Islet of Langerhans (tissue), 1 donor: ENCODE results near the gene OR5AK2.
"Not testable (repeated sequence)": the region's sequence is repeated elsewhere in the genome, so short reads cannot be mapped to it uniquely, and the experiment has no call there.

ENCODE experiments used
- FAIRE-seq: peaks from one replicate; lab custom pipeline; 2011; peaks lifted over from hg19 to GRCh38; lab: Jason Lieb, UNC

Gene OR5AK2, protein sequence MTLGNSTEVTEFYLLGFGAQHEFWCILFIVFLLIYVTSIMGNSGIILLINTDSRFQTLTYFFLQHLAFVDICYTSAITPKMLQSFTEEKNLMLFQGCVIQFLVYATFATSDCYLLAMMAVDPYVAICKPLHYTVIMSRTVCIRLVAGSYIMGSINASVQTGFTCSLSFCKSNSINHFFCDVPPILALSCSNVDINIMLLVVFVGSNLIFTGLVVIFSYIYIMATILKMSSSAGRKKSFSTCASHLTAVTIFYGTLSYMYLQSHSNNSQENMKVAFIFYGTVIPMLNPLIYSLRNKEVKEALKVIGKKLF

DNA sequence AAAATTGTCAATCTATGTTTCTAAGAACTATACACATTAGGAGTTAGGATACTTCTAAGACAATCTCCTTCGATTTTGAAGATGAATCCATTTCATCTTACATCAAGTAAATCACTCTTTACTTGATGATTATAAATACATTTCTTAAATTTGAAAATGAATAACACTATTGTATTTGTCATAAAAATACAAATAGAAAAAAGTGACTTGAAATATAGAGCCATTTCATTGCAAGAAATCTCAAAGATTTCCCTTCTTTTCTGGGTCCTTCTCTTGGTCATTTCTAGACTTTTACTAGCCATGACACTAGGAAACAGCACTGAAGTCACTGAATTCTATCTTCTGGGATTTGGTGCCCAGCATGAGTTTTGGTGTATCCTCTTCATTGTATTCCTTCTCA, at the start of gene OR5AK2:
Gene OR5AK2, plus strand, starts transcription at position 301 of the 400 bp plus-strand sequence. Its CDS starts 0 bp downstream, at position 301.
- FAIRE-seq: no peak

DNA sequence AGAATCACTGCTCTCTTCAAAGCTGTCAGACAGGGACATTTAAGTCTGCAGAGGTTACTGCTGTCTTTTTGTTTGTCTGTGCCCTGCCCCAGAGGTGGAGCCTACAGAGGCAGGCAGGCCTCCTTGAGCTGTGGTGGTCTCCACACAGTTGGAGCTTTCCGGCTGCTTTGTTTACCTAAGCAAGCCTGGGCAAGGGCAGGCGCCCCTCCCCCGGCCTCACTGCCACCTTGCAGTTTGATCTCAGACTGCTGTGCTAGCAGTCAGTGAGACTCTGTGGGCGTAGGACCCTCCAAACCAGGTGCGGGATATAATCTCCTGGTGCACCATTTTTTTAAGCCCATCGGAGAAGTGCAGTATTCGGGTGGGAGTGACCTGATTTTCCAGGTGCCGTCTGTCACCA, 43.2 kb upstream of the OR5AK2 start:
- FAIRE-seq: not testable (repeated sequence)

DNA sequence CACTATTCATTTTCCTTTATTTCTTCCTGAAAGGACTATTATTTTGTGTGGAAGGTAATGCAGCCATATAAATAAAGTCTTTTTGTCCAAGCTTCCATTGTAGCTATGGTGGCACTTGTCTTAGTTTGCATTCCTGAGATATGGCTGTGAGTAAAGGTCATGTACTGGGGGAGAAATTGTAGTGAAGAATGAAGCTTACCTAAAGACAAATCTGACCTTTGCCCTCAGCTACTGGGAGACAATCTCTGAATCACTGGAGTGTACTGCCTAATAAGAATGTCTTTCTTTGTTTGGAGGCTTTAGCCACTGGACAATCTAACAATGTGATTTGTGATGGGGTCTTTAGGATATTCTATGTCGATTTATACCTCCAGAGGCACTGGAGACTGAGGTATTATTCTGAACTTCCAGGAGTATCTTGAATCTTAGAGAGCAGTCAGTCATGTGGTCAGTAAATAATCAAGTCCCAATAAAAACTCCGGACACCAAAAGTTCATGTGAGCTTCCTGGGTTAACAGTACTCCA, 39.7 kb upstream of the OR5AK2 start:
- no peak for FAIRE-seq

DNA sequence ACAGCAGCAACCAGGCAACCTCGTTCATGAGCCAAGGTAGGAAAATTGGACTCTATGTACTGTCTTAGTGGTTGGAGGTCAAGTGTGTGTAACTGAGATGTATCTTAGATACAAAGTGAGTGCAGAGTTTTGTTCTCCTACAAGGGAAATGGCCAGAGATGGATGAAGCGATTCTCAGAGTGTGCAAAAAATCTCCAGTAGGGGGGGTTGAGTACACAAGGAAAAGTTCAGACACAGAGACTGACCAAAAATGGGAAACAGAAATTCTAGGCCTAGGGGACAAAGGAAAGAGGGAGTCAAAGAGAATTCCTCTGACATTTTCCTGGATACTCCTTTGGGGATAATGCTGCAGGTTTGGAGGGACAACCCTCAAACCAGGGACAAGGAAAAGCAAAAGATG, 38.2 kb upstream of the OR5AK2 start:
- FAIRE-seq: no peak

DNA sequence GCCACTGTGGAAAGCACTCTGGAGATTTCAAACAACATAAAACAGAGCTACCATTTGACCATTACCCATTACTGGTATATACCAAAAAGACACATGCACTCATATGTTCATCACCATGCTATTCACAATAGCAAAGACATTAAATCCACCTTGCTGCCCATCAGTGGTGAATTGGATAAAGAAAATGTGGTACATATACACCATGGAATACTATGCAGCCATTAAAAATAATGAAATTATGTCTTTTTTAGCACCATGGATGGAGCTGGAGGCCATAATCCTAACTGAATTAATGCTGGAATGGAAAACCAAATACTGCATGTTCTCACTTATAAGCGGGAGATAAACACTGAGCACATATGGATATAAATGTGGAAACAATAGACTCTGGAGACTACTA, 34.8 kb upstream of the OR5AK2 start:
- FAIRE-seq: not testable (repeated sequence)

DNA sequence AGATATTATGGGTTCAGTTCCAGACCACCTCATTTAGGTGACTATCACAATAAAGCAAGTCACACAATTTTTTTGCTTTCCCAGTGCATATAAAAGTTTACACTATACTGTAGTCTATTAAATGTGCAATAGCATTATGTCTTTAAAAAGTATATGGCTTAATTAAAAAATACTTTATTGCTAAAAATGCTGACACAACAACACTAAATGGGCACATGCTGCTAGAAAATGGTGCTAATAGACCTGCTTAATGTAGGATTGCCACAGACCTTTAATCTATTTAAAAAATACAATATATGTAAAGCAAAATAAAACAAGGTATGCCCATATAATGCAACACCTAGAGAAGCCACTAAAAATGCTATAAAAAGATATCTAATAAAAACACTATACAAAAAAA, 27.1 kb upstream of the OR5AK2 start:
- no peak for FAIRE-seq

DNA sequence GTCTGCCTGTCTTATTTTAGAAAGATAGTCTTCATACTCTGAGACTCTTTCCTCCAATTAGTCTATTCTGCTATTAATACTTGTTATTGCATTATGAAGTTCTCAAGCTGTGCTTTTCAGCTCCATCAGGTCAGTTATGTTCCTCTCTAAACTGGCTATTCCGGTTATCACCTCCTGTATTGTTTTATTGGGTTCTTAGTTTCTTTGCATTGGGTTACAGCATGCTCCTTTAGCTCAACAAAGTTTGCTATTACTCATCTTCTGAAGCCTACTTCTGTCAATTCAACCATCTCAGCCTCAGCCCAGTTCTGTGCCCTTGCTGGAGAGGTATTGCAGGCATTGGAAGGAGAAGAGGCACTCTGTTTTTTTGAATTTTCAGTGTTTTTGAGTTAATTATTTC, 21.0 kb upstream of the OR5AK2 start:
- no peak for FAIRE-seq

DNA sequence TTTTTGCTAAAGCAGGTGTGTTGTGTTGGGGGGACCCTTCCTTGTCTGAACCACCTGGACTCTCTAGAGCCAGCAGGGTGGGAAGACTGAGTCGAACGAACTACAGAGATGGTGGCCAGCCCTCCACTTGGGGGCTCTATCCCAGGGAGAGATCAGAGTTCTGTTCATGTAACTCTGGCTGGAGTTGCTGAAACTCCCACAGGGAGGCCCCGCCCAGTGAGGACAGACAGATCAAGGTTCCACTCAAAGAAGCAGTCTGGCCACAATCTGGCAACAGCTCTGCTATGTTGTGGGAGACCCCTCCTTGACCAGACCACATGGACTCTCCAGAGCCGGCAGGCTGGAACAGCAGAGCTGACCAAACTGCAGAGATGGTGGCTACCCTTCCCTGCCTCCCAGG, 20.2 kb upstream of the OR5AK2 start:
- FAIRE-seq: no peak

DNA sequence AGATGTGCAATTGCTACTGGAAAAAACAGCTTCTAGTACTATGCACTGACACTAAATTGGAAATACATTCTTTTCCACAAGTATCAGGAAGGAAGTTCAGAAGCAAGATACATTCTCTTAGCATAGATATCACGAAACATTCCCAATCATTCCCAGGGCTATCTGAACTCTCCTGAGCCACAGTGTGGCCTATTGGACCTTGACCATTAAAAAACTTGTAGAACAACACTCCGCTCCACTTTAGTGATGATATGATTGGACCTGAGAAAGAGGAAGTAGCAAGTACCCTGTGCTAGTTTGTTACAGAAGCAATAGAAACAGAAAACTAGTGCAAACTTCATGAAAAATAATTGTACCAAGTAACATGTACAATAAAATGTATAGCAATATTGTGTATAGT, 11.4 kb upstream of the OR5AK2 start:
- no peak for FAIRE-seq

DNA sequence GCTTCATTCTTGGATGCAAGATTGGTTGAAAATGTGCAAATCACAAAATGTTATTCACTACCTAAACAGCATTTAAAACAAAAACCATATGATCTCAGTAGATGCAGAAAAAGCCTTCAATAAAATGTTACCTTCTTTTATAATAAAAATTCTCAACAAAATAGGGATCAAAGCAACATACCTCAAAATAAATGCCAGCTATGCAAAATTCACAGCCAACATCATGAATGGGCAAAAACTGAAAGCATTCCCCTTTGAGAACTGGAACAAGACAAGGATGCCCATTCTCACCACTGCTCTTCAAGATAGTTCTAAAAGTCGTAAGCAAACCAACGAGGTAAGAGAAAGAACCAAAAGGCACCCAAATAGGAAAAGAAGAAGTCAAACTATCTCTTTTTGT, 2.0 kb downstream of the OR5AK2 start:
- FAIRE-seq: no peak

DNA sequence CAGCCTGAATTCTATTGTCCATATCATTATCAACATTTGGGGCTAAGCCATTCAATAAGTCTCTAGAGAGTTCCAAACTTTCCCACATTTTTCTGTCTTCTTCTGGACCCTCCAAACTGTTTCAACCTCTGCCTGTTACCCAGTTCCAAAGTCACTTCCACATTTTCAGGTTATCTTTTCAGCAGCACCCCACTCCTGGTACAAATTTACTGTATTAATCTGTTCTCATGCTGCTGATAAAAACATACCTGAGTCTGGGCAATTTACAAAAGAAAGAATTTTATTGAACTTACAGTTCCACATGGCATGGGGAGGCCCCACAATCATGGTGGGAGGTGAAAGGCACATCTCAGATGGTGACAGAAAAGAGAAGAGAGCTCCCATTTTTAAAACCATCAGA, 5.8 kb downstream of the OR5AK2 start:
- FAIRE-seq: no peak

DNA sequence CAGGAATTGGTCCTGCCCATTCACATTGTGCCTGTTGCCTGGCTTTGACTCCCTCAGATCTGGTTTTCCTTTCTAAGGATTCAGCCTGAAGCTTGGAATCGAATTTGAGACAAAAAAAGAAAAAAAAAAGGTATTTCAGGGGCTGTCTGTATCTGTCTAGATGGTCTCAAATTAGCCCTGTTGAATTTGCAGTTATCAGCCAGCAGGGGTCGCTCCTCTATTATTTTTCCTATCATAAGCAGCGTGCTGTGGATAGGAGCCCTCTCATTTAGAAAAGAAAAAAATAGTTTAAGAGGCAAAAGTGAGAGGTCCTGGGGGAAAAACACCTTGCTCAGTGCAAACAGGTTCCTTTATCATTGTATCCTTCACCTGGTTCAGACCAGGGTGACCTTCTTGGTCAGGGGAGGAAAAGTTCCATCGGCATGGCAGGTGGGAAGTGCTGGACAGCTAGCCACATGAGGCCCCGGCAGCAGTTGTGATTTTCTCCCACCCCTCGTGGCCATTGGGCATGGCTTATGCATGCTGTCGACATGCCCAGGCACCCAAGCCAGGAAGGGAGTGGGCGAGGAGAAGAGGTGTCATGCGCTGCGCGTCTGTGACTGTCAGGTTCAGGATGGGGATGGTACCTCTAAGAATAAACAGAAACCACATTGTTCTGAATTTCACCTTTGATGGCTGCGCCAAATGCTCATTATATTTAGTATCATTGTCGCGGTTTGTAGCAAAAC, 13.1 kb downstream of the OR5AK2 start:
- no peak for FAIRE-seq

DNA sequence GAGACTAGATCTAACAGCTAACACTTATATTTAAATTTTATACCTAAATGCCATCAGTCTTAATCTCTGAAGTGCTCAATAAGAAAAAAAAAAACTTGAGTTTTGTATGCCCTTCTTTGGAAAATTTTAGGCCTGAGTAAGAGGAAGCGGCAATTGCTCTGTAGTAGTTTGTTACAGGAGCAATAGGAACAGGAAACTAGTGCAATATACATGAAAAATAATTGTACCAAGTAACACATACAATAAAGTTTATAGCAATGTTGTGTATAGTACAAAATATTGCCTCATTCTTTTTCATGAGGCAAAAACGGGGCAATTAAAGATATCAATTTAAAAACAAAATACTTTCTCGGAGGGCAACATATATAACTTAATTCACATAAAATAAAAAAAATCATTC, 19.7 kb downstream of the OR5AK2 start:
- FAIRE-seq: no peak

DNA sequence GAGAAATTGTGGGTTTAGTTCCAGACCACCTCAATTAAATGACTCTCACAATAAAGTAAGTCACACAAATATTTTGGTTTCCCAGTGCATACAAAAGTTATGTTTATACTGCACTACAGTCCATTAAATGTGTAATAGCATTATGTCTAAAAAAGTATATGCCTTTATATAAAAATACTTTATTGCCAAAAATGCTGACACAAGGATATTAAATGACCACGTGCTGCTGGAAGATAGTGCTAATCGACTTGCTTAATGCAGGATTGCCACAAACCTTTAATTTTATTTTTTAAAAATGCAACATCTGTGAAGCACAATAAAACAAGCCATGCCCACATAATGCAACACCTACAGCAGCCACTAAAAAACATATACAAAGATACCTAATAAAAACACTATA, 27.0 kb downstream of the OR5AK2 start:
- no peak for FAIRE-seq

DNA sequence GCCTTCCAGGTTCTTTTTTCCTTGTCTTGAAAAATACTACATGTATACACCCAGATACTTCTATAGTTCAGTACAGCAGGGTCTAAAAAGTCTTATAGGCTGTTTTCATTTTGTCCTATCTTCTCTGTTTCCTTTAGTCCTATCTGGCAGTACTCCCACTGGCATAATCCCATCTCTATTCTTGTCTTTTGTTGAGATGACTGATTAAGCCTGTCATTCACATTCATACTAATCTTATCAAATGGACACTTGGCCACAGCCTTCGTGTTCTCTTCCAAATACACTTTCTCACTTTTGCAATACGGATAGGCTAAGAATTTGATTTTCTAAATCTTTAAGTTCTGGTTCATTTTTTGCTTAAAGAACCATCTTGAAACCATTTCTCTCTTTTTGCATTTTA, 42.8 kb downstream of the OR5AK2 start:
- FAIRE-seq: no peak
